ENCODE results near the gene EOLA1.
"Not testable (repeated sequence)": the region's sequence is repeated elsewhere in the genome, so short reads cannot be mapped to it uniquely, and the experiment has no call there.

EOLA1 gene

GRCh38 chrX:149590993-149591392 is 50.2 kb downstream of the EOLA1 start:
- H3K4me3 ChIP-seq (ENCODE audit: low read depth, low read length); H3K36me3 ChIP-seq (ENCODE audit: control insufficient read depth in 2 of 2, insufficient read depth in 1 of 2, low read length in 2 of 2); H3K9me3 ChIP-seq (ENCODE audit: control insufficient read depth, insufficient read depth, low read depth, low read length); POLR2A ChIA-PET; H3K27ac ChIP-seq (ENCODE audit: extremely low read depth, low read depth, low read length); H3K4me1 ChIP-seq (ENCODE audit: control insufficient read depth, insufficient read depth, low read length); CTCF ChIA-PET: not testable (repeated sequence)

GRCh38 chrX:149595214-149595613 is 54.4 kb downstream of the EOLA1 start, which contains the start of gene HSFX2:
HSFX2 (minus strand) TSS chrX:149595314; CDS start chrX:149594700, 614 bp downstream.
- H3K27ac ChIP-seq (ENCODE audit: extremely low read depth, low read depth, low read length); H3K4me1 ChIP-seq (ENCODE audit: control insufficient read depth, insufficient read depth, low read length); H3K36me3 ChIP-seq (ENCODE audit: control insufficient read depth in 2 of 2, insufficient read depth in 1 of 2, low read length in 2 of 2); H3K9me3 ChIP-seq (ENCODE audit: control insufficient read depth, insufficient read depth, low read depth, low read length); POLR2A ChIA-PET; CTCF ChIA-PET; H3K4me3 ChIP-seq (ENCODE audit: low read depth, low read length): not testable (repeated sequence)

- H3K4me1 ChIP-seq (ENCODE audit: control insufficient read depth, insufficient read depth, low read length); CTCF ChIA-PET; H3K4me3 ChIP-seq (ENCODE audit: low read depth, low read length): not testable (repeated sequence)
Measured at GRCh38 chrX:149595943-149596342, 55.1 kb downstream of the EOLA1 start.

More at GRCh38 chrX:149595943-149596342, 55.1 kb downstream of the EOLA1 start:
- H3K27ac ChIP-seq (ENCODE audit: extremely low read depth, low read depth, low read length); H3K36me3 ChIP-seq (ENCODE audit: control insufficient read depth in 2 of 2, insufficient read depth in 1 of 2, low read length in 2 of 2); POLR2A ChIA-PET; H3K9me3 ChIP-seq (ENCODE audit: control insufficient read depth, insufficient read depth, low read depth, low read length): not testable (repeated sequence)

All from HEK293 (cell line).